GM21526 (cell line): ENCODE results near the gene GEMIN7.

Experiments
- ATAC-seq: cut with Tn5 transposase; IDR thresholded peaks from one replicate; pipeline ENCODE4 v1.9.1; 2021; ENCODE audit warnings: moderate library complexity; ENCODE audit not compliant: unreplicated experiment, low FRiP score

GEMIN7 gene

GRCh38 chr19:45059258-45059965 is 19.6 kb upstream of the GEMIN7 start:
- ATAC-seq: no peak

GRCh38 chr19:45061965-45062364 is 17.1 kb upstream of the GEMIN7 start:
- no peak for ATAC-seq

- no peak for ATAC-seq
Measured at GRCh38 chr19:45063851-45064801, 14.9 kb upstream of the GEMIN7 start.

GRCh38 chr19:45066921-45067661 is 12.0 kb upstream of the GEMIN7 start:
- ATAC-seq: no peak

- no peak for ATAC-seq
Measured at GRCh38 chr19:45068041-45068440, 11.0 kb upstream of the GEMIN7 start.

- no peak for ATAC-seq
Measured at GRCh38 chr19:45069056-45069455, 10.0 kb upstream of the GEMIN7 start.

GRCh38 chr19:45070214-45070613 is 8.8 kb upstream of the GEMIN7 start:
- no peak for ATAC-seq

GRCh38 chr19:45070861-45071544 is 8.1 kb upstream of the GEMIN7 start:
- no peak for ATAC-seq

- no peak for ATAC-seq
Measured at GRCh38 chr19:45071545-45071938, 7.5 kb upstream of the GEMIN7 start.

GRCh38 chr19:45071969-45072790 is 6.9 kb upstream of the GEMIN7 start:
- no peak for ATAC-seq

- no peak for ATAC-seq
Measured at GRCh38 chr19:45074744-45075300, 4.2 kb upstream of the GEMIN7 start.

- ATAC-seq: peak; percentile 42
Measured at GRCh38 chr19:45075301-45076028, 3.6 kb upstream of the GEMIN7 start.

GRCh38 chr19:45076029-45076850 is 2.8 kb upstream of the GEMIN7 start, which contains the start of gene ZNF296:
TSS of gene ZNF296 (minus strand) at chr19:45076478. CDS start at chr19:45076373, 105 bp downstream.
- peak; percentile 44 for ATAC-seq

GRCh38 chr19:45076851-45077730 is 2.0 kb upstream of the GEMIN7 start:
- no peak for ATAC-seq

- ATAC-seq: no peak
Measured at GRCh38 chr19:45078390-45079062, 534 bp upstream of the GEMIN7 start.

GRCh38 chr19:45079911-45080370 is 881 bp downstream of the GEMIN7 start:
- ATAC-seq: no peak
